Loucy (cell line): ENCODE data around the gene FREM1.

Source experiments
- H2AFZ ChIP-seq: fragments of 200-600 bp; sonication (generic); 2 replicates; pipeline ENCODE4 v1.6.0; 2016; ENCODE audit warnings: antibody characterized with exemption, mild to moderate bottlenecking, low read length, moderate library complexity
- H3F3A ChIP-seq: fragments of 200-600 bp; 2 replicates; pipeline ENCODE4 v1.6.0; 2016; ENCODE audit warnings: antibody characterized with exemption, low read depth, mild to moderate bottlenecking
- H3K27me3 ChIP-seq: fragments of 200-600 bp; sonication (generic); 2 replicates; pipeline ENCODE4 v1.6.1; 2014; ENCODE audit warnings: low read length, mild to moderate bottlenecking; ENCODE audit not compliant: insufficient read depth, poor library complexity, severe bottlenecking
- H3K36me3 ChIP-seq: fragments of 200-600 bp; sonication (generic); 2 replicates; pipeline ENCODE4 v1.6.1; 2016; ENCODE audit warnings: low read length; ENCODE audit not compliant: insufficient read depth
- H3K4me1 ChIP-seq: fragments of 200-600 bp; sonication (generic); 2 replicates; pipeline ENCODE4 v1.5.1; 2014; ENCODE audit warnings: low read length, mild to moderate bottlenecking; ENCODE audit not compliant: insufficient read depth, poor library complexity, severe bottlenecking
- H3K4me2 ChIP-seq: fragments of 200-600 bp; sonication (generic); 2 replicates; pipeline ENCODE4 v1.6.0; 2014; ENCODE audit warnings: antibody characterized with exemption, low read length, low read depth, mild to moderate bottlenecking; ENCODE audit not compliant: poor library complexity, severe bottlenecking
- H3K4me3 ChIP-seq: fragments of 200-600 bp; sonication (generic); 2 replicates; pipeline ENCODE4 v1.5.1; 2014; ENCODE audit warnings: low read length, mild to moderate bottlenecking, mixed read lengths; ENCODE audit not compliant: poor library complexity, severe bottlenecking
- H3K79me2 ChIP-seq: fragments of 200-600 bp; sonication (generic); 2 replicates; pipeline ENCODE4 v1.6.1; 2014; ENCODE audit warnings: low read length; ENCODE audit not compliant: insufficient read depth
- H3K9ac ChIP-seq: fragments of 200-600 bp; sonication (generic); 2 replicates; pipeline ENCODE4 v1.6.0; 2014; ENCODE audit warnings: mild to moderate bottlenecking, low read depth, low read length, moderate library complexity; ENCODE audit not compliant: poor library complexity, severe bottlenecking
- H3K9me2 ChIP-seq: fragments of 200-600 bp; sonication (generic); replicated peaks from 2 replicates; pipeline ENCODE4 v1.6.1; 2016; ENCODE audit warnings: low read depth, low read length, mixed read lengths
- H3K9me3 ChIP-seq: fragments of 200-600 bp; sonication (generic); 2 replicates; pipeline ENCODE4 v1.6.1; 2014; ENCODE audit warnings: mild to moderate bottlenecking, antibody characterized with exemption, low read length, low read depth; ENCODE audit not compliant: insufficient read depth
- H4K20me1 ChIP-seq: fragments of 200-600 bp; sonication (generic); 2 replicates; pipeline ENCODE4 v1.6.0; 2014; ENCODE audit warnings: antibody characterized with exemption, low read length, mild to moderate bottlenecking; ENCODE audit not compliant: insufficient read depth, poor library complexity, severe bottlenecking
- CTCF ChIP-seq: fragments of 200-600 bp; sonication (generic); conservative IDR thresholded peaks from 2 replicates; pipeline ENCODE4 v1.5.1; 2014; ENCODE audit warnings: mild to moderate bottlenecking, antibody characterized with exemption, low read length
- EZH2phosphoT487 ChIP-seq: fragments of 200-600 bp; IDR thresholded peaks from 2 replicates; pipeline ENCODE4 v1.6.1; 2018; ENCODE audit warnings: antibody characterized with exemption, mild to moderate bottlenecking, moderate library complexity, borderline replicate concordance

The FREM1 gene

GRCh38 chr9:14746626-14747025 is 163.6 kb downstream of the FREM1 start:
- Histone ChIP-seq H3K4me2 (no peak overlapping the region), H3K79me2 (no peaks in the 10 kb centered on the region), H3K9ac (no peak overlapping the region), H2AFZ (no peak overlapping the region), H3K36me3 (no peaks in the 10 kb centered on the region), H3K4me3 (no peak overlapping the region), H3K9me3 (no peaks in the 10 kb centered on the region), H3F3A (no peaks in the 10 kb centered on the region), H3K4me1 (no peaks in the 10 kb centered on the region), H3K9me2 (no peaks in the 10 kb centered on the region), H3K27me3 (no peaks in the 10 kb centered on the region), H4K20me1 (no peaks in the 10 kb centered on the region)
- no peak for TF ChIP-seq CTCF
- TF ChIP-seq EZH2phosphoT487: no peak

- Histone ChIP-seq H3K4me1 (no peaks in the 10 kb centered on the region), H3K36me3 (no peaks in the 10 kb centered on the region), H3K9me3 (no peaks in the 10 kb centered on the region), H4K20me1 (no peaks in the 10 kb centered on the region), H2AFZ (no peak overlapping the region), H3F3A (no peaks in the 10 kb centered on the region), H3K9me2 (no peaks in the 10 kb centered on the region), H3K27me3 (no peaks in the 10 kb centered on the region), H3K4me2 (no peak overlapping the region), H3K79me2 (no peaks in the 10 kb centered on the region), H3K4me3 (no peak overlapping the region), H3K9ac (no peak overlapping the region)
- TF ChIP-seq CTCF (no peak), EZH2phosphoT487 (no peak)
Measured at GRCh38 chr9:14744768-14745167, 165.5 kb downstream of the FREM1 start.

GRCh38 chr9:14741369-14741768 is 168.9 kb downstream of the FREM1 start:
- TF ChIP-seq EZH2phosphoT487 (no peak), CTCF (no peak)
- no peaks in the 10 kb centered on the region for H3F3A ChIP-seq
- H3K9me2 ChIP-seq: no peaks in the 10 kb centered on the region
- no peaks in the 10 kb centered on the region for H3K4me1 ChIP-seq
- no peak overlapping the region for H2AFZ ChIP-seq
- no peaks in the 10 kb centered on the region for H3K9me3 ChIP-seq
- H3K27me3 ChIP-seq: no peaks in the 10 kb centered on the region
- H3K4me3 ChIP-seq: no peak overlapping the region
- H3K79me2 ChIP-seq: no peaks in the 10 kb centered on the region
- no peaks in the 10 kb centered on the region for H4K20me1 ChIP-seq
- H3K36me3 ChIP-seq: no peaks in the 10 kb centered on the region
- no peak overlapping the region for H3K9ac ChIP-seq
- H3K4me2 ChIP-seq: no peak overlapping the region
